ENCODE measurements around the gene GYS1.

Gene GYS1

GRCh38 chr19:48955308-48955958, 37.7 kb downstream of the GYS1 start:
- Histone ChIP-seq H3K27me3 (ENCODE audit: control insufficient read depth in 2 of 2, insufficient read depth in 2 of 2, low read length in 2 of 2) (no peaks in the 10 kb centered on the region), H3K36me3 (ENCODE audit: control insufficient read depth in 2 of 2, insufficient read depth in 2 of 2, low read length in 2 of 2) (no peaks in the 10 kb centered on the region), H3K9me3 (ENCODE audit: control insufficient read depth in 2 of 2, low read length in 2 of 2) (no peaks in the 10 kb centered on the region), H3K27ac (ENCODE audit: low read depth in 2 of 2, low read length in 2 of 2) (peak overlapping the region; percentile 72 to 75), H3K4me3 (ENCODE audit: low read length in 2 of 2) (peak overlapping the region; percentile 88 to 96), H3K4me1 (ENCODE audit: control insufficient read depth in 2 of 2, insufficient read depth in 2 of 2, low read length in 2 of 2) (peaks cover 9 to 16% of the 10 kb centered on the region in 2 donors), H3K9ac (ENCODE audit: low read depth in 1 of 2, low read length in 2 of 2) (peak overlapping the region; percentile 92 to 95)

GRCh38 chr19:48954595-48955307, 38.4 kb downstream of the GYS1 start, which contains the start of gene BAX:
Gene BAX (plus strand): TSS chr19:48954875. CDS start chr19:48954929, 54 bp downstream.
- Histone ChIP-seq H3K4me3 (ENCODE audit: low read length in 2 of 2) (peak within 1 kb of the TSS; percentile 88 to 96), H3K9ac (ENCODE audit: low read depth in 1 of 2, low read length in 2 of 2) (peak within 1 kb of the TSS; percentile 92 to 95), H3K9me3 (ENCODE audit: control insufficient read depth in 2 of 2, low read length in 2 of 2) (no peaks in the 10 kb centered on the region), H3K36me3 (ENCODE audit: control insufficient read depth in 2 of 2, insufficient read depth in 2 of 2, low read length in 2 of 2) (no peaks in the 10 kb centered on the region), H3K4me1 (ENCODE audit: control insufficient read depth in 2 of 2, insufficient read depth in 2 of 2, low read length in 2 of 2) (peaks cover 9 to 16% of the 10 kb centered on the region in 2 donors), H3K27me3 (ENCODE audit: control insufficient read depth in 2 of 2, insufficient read depth in 2 of 2, low read length in 2 of 2) (no peaks in the 10 kb centered on the region), H3K27ac (ENCODE audit: low read depth in 2 of 2, low read length in 2 of 2) (peak within 1 kb of the TSS; percentile 72 to 75)

GRCh38 chr19:48953990-48954594, 39.0 kb downstream of the GYS1 start:
- Histone ChIP-seq H3K27ac (ENCODE audit: low read depth in 2 of 2, low read length in 2 of 2) (peak overlapping the region; percentile 72 to 75), H3K27me3 (ENCODE audit: control insufficient read depth in 2 of 2, insufficient read depth in 2 of 2, low read length in 2 of 2) (no peaks in the 10 kb centered on the region), H3K36me3 (ENCODE audit: control insufficient read depth in 2 of 2, insufficient read depth in 2 of 2, low read length in 2 of 2) (no peaks in the 10 kb centered on the region), H3K4me3 (ENCODE audit: low read length in 2 of 2) (peak overlapping the region; percentile 88 to 96), H3K4me1 (ENCODE audit: control insufficient read depth in 2 of 2, insufficient read depth in 2 of 2, low read length in 2 of 2) (peaks cover 9 to 16% of the 10 kb centered on the region in 2 donors), H3K9ac (ENCODE audit: low read depth in 1 of 2, low read length in 2 of 2) (peak overlapping the region; percentile 20 to 92), H3K9me3 (ENCODE audit: control insufficient read depth in 2 of 2, low read length in 2 of 2) (no peaks in the 10 kb centered on the region)

GRCh38 chr19:48953141-48953540, 40.0 kb downstream of the GYS1 start:
- H3K9ac ChIP-seq (ENCODE audit: low read depth in 1 of 2, low read length in 2 of 2) = no peak overlapping the region
- no peak overlapping the region for H3K27ac ChIP-seq (ENCODE audit: low read depth in 2 of 2, low read length in 2 of 2)
- H3K27me3 ChIP-seq (ENCODE audit: control insufficient read depth in 2 of 2, insufficient read depth in 2 of 2, low read length in 2 of 2) = no peaks in the 10 kb centered on the region
- H3K4me1 ChIP-seq (ENCODE audit: control insufficient read depth in 2 of 2, insufficient read depth in 2 of 2, low read length in 2 of 2) = peaks cover 9 to 16% of the 10 kb centered on the region in 2 donors
- no peaks in the 10 kb centered on the region for H3K36me3 ChIP-seq (ENCODE audit: control insufficient read depth in 2 of 2, insufficient read depth in 2 of 2, low read length in 2 of 2)
- H3K4me3 ChIP-seq (ENCODE audit: low read length in 2 of 2) = no peak overlapping the region
- H3K9me3 ChIP-seq (ENCODE audit: control insufficient read depth in 2 of 2, low read length in 2 of 2) = no peaks in the 10 kb centered on the region

GRCh38 chr19:48950830-48951519, 42.1 kb downstream of the GYS1 start:
- Histone ChIP-seq H3K36me3 (ENCODE audit: control insufficient read depth in 2 of 2, insufficient read depth in 2 of 2, low read length in 2 of 2) (no peaks in the 10 kb centered on the region), H3K4me1 (ENCODE audit: control insufficient read depth in 2 of 2, insufficient read depth in 2 of 2, low read length in 2 of 2) (peaks cover 9 to 15% of the 10 kb centered on the region in 2 donors), H3K27ac (ENCODE audit: low read depth in 2 of 2, low read length in 2 of 2) (no peak overlapping the region), H3K4me3 (ENCODE audit: low read length in 2 of 2) (no peak overlapping the region), H3K27me3 (ENCODE audit: control insufficient read depth in 2 of 2, insufficient read depth in 2 of 2, low read length in 2 of 2) (no peaks in the 10 kb centered on the region), H3K9me3 (ENCODE audit: control insufficient read depth in 2 of 2, low read length in 2 of 2) (no peaks in the 10 kb centered on the region), H3K9ac (ENCODE audit: low read depth in 1 of 2, low read length in 2 of 2) (no peak overlapping the region)

GRCh38 chr19:48950159-48950558, 43.0 kb downstream of the GYS1 start:
- H3K27ac ChIP-seq (ENCODE audit: low read depth in 2 of 2, low read length in 2 of 2) = no peak overlapping the region
- H3K4me1 ChIP-seq (ENCODE audit: control insufficient read depth in 2 of 2, insufficient read depth in 2 of 2, low read length in 2 of 2) = peaks cover 4 to 6% of the 10 kb centered on the region in 2 donors
- no peaks in the 10 kb centered on the region for H3K9me3 ChIP-seq (ENCODE audit: control insufficient read depth in 2 of 2, low read length in 2 of 2)

GRCh38 chr19:48947258-48947542, 45.9 kb downstream of the GYS1 start:
- Histone ChIP-seq H3K4me1 (ENCODE audit: control insufficient read depth in 2 of 2, insufficient read depth in 2 of 2, low read length in 2 of 2) (no peaks in the 10 kb centered on the region), H3K27me3 (ENCODE audit: control insufficient read depth in 2 of 2, insufficient read depth in 2 of 2, low read length in 2 of 2) (no peaks in the 10 kb centered on the region), H3K9me3 (ENCODE audit: control insufficient read depth in 2 of 2, low read length in 2 of 2) (no peaks in the 10 kb centered on the region), H3K36me3 (ENCODE audit: control insufficient read depth in 2 of 2, insufficient read depth in 2 of 2, low read length in 2 of 2) (no peaks in the 10 kb centered on the region), H3K27ac (ENCODE audit: low read depth in 2 of 2, low read length in 2 of 2) (no peak overlapping the region), H3K9ac (ENCODE audit: low read depth in 1 of 2, low read length in 2 of 2) (no peak overlapping the region), H3K4me3 (ENCODE audit: low read length in 2 of 2) (no peak overlapping the region)

More at GRCh38 chr19:48950159-48950558, 43.0 kb downstream of the GYS1 start:
- Histone ChIP-seq H3K36me3 (ENCODE audit: control insufficient read depth in 2 of 2, insufficient read depth in 2 of 2, low read length in 2 of 2) (no peaks in the 10 kb centered on the region), H3K27me3 (ENCODE audit: control insufficient read depth in 2 of 2, insufficient read depth in 2 of 2, low read length in 2 of 2) (no peaks in the 10 kb centered on the region), H3K4me3 (ENCODE audit: low read length in 2 of 2) (no peak overlapping the region), H3K9ac (ENCODE audit: low read depth in 1 of 2, low read length in 2 of 2) (no peak overlapping the region)

GRCh38 chr19:48946463-48947257, 46.4 kb downstream of the GYS1 start:
- no peaks in the 10 kb centered on the region for H3K27me3 ChIP-seq (ENCODE audit: control insufficient read depth in 2 of 2, insufficient read depth in 2 of 2, low read length in 2 of 2)
- no peak overlapping the region for H3K27ac ChIP-seq (ENCODE audit: low read depth in 2 of 2, low read length in 2 of 2)
- no peak overlapping the region for H3K9ac ChIP-seq (ENCODE audit: low read depth in 1 of 2, low read length in 2 of 2)
- H3K4me3 ChIP-seq (ENCODE audit: low read length in 2 of 2) = no peak overlapping the region
- H3K36me3 ChIP-seq (ENCODE audit: control insufficient read depth in 2 of 2, insufficient read depth in 2 of 2, low read length in 2 of 2) = no peaks in the 10 kb centered on the region
- no peaks in the 10 kb centered on the region for H3K4me1 ChIP-seq (ENCODE audit: control insufficient read depth in 2 of 2, insufficient read depth in 2 of 2, low read length in 2 of 2)
- no peaks in the 10 kb centered on the region for H3K9me3 ChIP-seq (ENCODE audit: control insufficient read depth in 2 of 2, low read length in 2 of 2)

GRCh38 chr19:48945817-48946216, 47.3 kb downstream of the GYS1 start:
- Histone ChIP-seq H3K36me3 (ENCODE audit: control insufficient read depth in 2 of 2, insufficient read depth in 2 of 2, low read length in 2 of 2) (no peaks in the 10 kb centered on the region), H3K9ac (ENCODE audit: low read depth in 1 of 2, low read length in 2 of 2) (no peak overlapping the region), H3K4me3 (ENCODE audit: low read length in 2 of 2) (no peak overlapping the region), H3K4me1 (ENCODE audit: control insufficient read depth in 2 of 2, insufficient read depth in 2 of 2, low read length in 2 of 2) (no peaks in the 10 kb centered on the region), H3K9me3 (ENCODE audit: control insufficient read depth in 2 of 2, low read length in 2 of 2) (peaks cover 0 to 3% of the 10 kb centered on the region in 2 donors), H3K27ac (ENCODE audit: low read depth in 2 of 2, low read length in 2 of 2) (no peak overlapping the region), H3K27me3 (ENCODE audit: control insufficient read depth in 2 of 2, insufficient read depth in 2 of 2, low read length in 2 of 2) (no peaks in the 10 kb centered on the region)

All from mucosa of rectum (tissue), 2 donors.